Hepatocyte (in vitro differentiated cells): ENCODE measurements around the gene APBA3. TPM values are rescaled to one million over a fixed set of nuclear protein-coding genes. Genes with fewer than 3 reads are reported as not detected.

Source experiments
- DNase-seq: peaks from one replicate; pipeline ENCODE4 v3.0.0-alpha.2; 2016; ENCODE audit warnings: low spot score
- H2AFZ ChIP-seq: fragments of 200-600 bp; sonication (generic); 2 replicates; pipeline ENCODE4 v1.6.0; 2016; ENCODE audit warnings: antibody characterized with exemption, mild to moderate bottlenecking
- H3K27ac ChIP-seq: fragments of 200-600 bp; sonication (generic); 2 replicates; pipeline ENCODE4 v1.5.1; 2016; ENCODE audit warnings: mild to moderate bottlenecking
- H3K27me3 ChIP-seq: fragments of 200-600 bp; sonication (generic); 2 replicates; pipeline ENCODE4 v1.6.1; 2016
- H3K36me3 ChIP-seq: fragments of 200-600 bp; sonication (generic); replicated peaks from 2 replicates; pipeline ENCODE4 v1.5.1; 2016; ENCODE audit warnings: low read depth; ENCODE audit not compliant: insufficient read depth
- H3K4me1 ChIP-seq: fragments of 200-600 bp; sonication (generic); 2 replicates; pipeline ENCODE4 v1.5.1; 2016; ENCODE audit warnings: mild to moderate bottlenecking, moderate library complexity; ENCODE audit not compliant: insufficient read depth
- H3K4me2 ChIP-seq: fragments of 200-600 bp; sonication (generic); 2 replicates; pipeline ENCODE4 v1.6.0; 2016
- H3K4me3 ChIP-seq: fragments of 200-600 bp; sonication (generic); 2 replicates; pipeline ENCODE4 v1.5.1; 2016; ENCODE audit warnings: mild to moderate bottlenecking
- H3K79me2 ChIP-seq: fragments of 200-600 bp; sonication (generic); 2 replicates; pipeline ENCODE4 v1.6.0; 2017; ENCODE audit warnings: mild to moderate bottlenecking
- H3K9me2 ChIP-seq: fragments of 200-600 bp; sonication (generic); replicated peaks from 2 replicates; pipeline ENCODE4 v1.6.0; 2017; ENCODE audit warnings: mild to moderate bottlenecking; ENCODE audit not compliant: insufficient read depth
- H3K9me3 ChIP-seq: fragments of 200-600 bp; sonication (generic); 2 replicates; pipeline ENCODE4 v1.5.1; 2016; ENCODE audit warnings: low read depth, mild to moderate bottlenecking
- H4K20me1 ChIP-seq: fragments of 200-600 bp; sonication (generic); 2 replicates; pipeline ENCODE4 v1.6.0; 2016; ENCODE audit warnings: mild to moderate bottlenecking; ENCODE audit not compliant: insufficient read depth, poor library complexity, severe bottlenecking
- EZH2 ChIP-seq: fragments of 200-600 bp; sonication (generic); IDR thresholded peaks from 2 replicates; pipeline ENCODE4 v1.6.1; 2016; ENCODE audit warnings: antibody characterized with exemption, mild to moderate bottlenecking, borderline replicate concordance
- EZH2phosphoT487 ChIP-seq: fragments of 200-600 bp; sonication (generic); IDR thresholded peaks from one replicate; pipeline ENCODE4 v1.6.1; 2018; ENCODE audit warnings: antibody characterized with exemption, mild to moderate bottlenecking, low read depth, moderate library complexity; ENCODE audit not compliant: unreplicated experiment, severe bottlenecking
- WGBS: methylation state at CpG from one replicate; pipeline ENCODE4 v1.1.6; 2016; ENCODE audit warnings: low lambda C conversion rate; ENCODE audit errors: missing lambda C conversion rate; 5-methylcytosine and 5-hydroxymethylcytosine counted together
- polyA plus RNA-seq: library from polyadenylated mRNA; unstranded; fragments of >200 nt; fragmentation: Nextera tagmentation; extraction: Ambion mirVana; gene quantifications from 2 replicates; pipeline ENCODE4 v1.2.1, GENCODE V29; 2016
- total RNA-seq: library from RNA; depleted of rRNA; stranded (reverse); fragments of >200 nt; gene quantifications from 2 replicates; pipeline ENCODE4 v1.2.3, GENCODE V29; 2014
- TF ChIP-seq, protein P1 (sequence below): fragments of 200-600 bp; sonication (generic); IDR thresholded peaks from 2 replicates; pipeline ENCODE4 v1.5.1; 2016; ENCODE audit warnings: antibody characterized with exemption, mild to moderate bottlenecking; ENCODE audit not compliant: poor library complexity

Gene APBA3
- total and polyA plus RNA-seq, 2 experiments from 2014 or later, result 20.7 to 25.5 TPM

DNA sequence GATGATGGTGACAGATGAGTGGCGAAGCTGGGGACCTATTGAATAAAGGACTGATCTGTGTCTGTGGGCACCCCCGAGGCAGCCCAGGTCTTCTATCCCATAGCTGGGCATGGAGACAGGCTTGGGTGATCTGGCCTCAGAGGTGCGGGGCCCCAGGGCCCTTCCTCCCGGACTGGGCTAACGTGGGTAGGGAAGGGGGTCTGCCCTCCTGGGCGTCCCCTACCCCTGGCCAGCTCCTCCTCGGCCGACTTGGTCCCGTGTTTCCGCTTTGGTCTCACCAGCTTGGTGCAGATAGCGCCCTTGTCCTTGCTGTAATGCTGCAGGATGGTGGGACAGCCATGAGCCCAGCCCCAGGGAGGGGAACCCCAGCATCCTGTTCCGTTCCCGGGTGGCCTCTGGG lies 21.4 kb upstream of the APBA3 start:
- Histone ChIP-seq H3K79me2 (no peaks in the 10 kb centered on the region), H3K4me2 (no peak overlapping the region), H3K4me3 (no peak overlapping the region), H3K9me3 (peaks cover 2% of the 10 kb centered on the region), H3K4me1 (no peaks in the 10 kb centered on the region), H3K36me3 (no peaks in the 10 kb centered on the region), H3K27ac (no peak overlapping the region), H2AFZ (no peak overlapping the region), H4K20me1 (no peaks in the 10 kb centered on the region), H3K9me2 (no peaks in the 10 kb centered on the region), H3K27me3 (peaks cover 30% of the 10 kb centered on the region)
- no peak for DNase-seq
- 85% methylated on average over 11 of the region's 13 CpGs for WGBS
- TF ChIP-seq EZH2phosphoT487 (no peak), EZH2 (no peak)
- TF ChIP-seq, protein P1, sequence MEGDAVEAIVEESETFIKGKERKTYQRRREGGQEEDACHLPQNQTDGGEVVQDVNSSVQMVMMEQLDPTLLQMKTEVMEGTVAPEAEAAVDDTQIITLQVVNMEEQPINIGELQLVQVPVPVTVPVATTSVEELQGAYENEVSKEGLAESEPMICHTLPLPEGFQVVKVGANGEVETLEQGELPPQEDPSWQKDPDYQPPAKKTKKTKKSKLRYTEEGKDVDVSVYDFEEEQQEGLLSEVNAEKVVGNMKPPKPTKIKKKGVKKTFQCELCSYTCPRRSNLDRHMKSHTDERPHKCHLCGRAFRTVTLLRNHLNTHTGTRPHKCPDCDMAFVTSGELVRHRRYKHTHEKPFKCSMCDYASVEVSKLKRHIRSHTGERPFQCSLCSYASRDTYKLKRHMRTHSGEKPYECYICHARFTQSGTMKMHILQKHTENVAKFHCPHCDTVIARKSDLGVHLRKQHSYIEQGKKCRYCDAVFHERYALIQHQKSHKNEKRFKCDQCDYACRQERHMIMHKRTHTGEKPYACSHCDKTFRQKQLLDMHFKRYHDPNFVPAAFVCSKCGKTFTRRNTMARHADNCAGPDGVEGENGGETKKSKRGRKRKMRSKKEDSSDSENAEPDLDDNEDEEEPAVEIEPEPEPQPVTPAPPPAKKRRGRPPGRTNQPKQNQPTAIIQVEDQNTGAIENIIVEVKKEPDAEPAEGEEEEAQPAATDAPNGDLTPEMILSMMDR, result no peak

DNA sequence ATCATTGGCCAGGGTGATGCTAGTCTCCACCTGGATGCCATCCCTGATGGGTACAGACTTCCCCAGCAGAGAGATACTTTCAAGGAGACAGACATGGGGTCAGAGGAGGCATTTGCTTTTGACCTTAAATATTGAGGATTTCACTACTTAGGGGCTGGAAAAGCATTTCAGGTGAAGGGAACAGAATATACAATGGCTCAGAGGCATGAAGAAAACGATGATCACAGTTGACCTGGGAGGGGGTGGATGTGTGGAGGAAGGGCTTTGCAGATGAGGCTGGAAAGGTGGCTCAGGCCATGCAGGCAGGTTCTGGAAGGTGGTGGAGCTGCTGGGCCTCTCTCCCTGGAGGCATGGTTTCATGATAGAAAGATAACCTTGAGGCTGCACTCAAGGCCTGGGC lies 20.8 kb upstream of the APBA3 start:
- H3K79me2 ChIP-seq, result no peaks in the 10 kb centered on the region
- 100% methylated on average over 1 of the region's 1 CpG for WGBS
- H4K20me1 ChIP-seq, result no peaks in the 10 kb centered on the region
- H2AFZ ChIP-seq, result no peak overlapping the region
- no peaks in the 10 kb centered on the region for H3K36me3 ChIP-seq
- H3K9me2 ChIP-seq, result no peaks in the 10 kb centered on the region
- no peak overlapping the region for H3K27ac ChIP-seq
- peaks cover 30% of the 10 kb centered on the region for H3K27me3 ChIP-seq
- no peak overlapping the region for H3K4me2 ChIP-seq
- no peak for DNase-seq
- H3K4me3 ChIP-seq, result no peak overlapping the region
- no peaks in the 10 kb centered on the region for H3K4me1 ChIP-seq
- peaks cover 2% of the 10 kb centered on the region for H3K9me3 ChIP-seq
- no peak for TF ChIP-seq EZH2
- TF ChIP-seq, protein P1, result no peak

DNA sequence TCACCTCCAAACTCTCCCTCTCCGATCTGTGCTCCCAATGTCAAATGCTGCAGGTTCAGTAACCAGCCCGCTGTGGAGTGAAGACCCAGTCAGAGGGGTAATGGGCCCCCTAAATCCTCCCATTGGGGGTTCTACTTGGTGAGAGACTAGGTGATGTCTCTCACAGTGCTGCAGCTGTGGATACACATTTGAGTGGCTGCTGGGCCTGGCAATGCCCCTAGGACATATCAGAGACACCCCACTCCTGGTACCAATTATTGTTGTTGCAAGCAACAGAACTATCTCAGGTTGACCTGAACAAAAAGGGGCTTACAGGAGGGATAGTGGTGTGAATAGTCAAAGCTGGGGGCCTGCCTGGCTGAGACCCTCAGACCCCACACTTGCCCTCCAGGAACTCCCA lies 20.1 kb upstream of the APBA3 start:
- Histone ChIP-seq H2AFZ (no peak overlapping the region), H3K4me2 (no peak overlapping the region), H3K36me3 (no peaks in the 10 kb centered on the region), H3K27ac (no peak overlapping the region), H3K27me3 (peaks cover 24% of the 10 kb centered on the region), H4K20me1 (no peaks in the 10 kb centered on the region), H3K4me1 (no peaks in the 10 kb centered on the region), H3K9me3 (peaks cover 2% of the 10 kb centered on the region), H3K4me3 (no peak overlapping the region), H3K79me2 (no peaks in the 10 kb centered on the region), H3K9me2 (no peaks in the 10 kb centered on the region)
- TF ChIP-seq EZH2 (no peak), EZH2phosphoT487 (no peak)
- TF ChIP-seq, protein P1, result no peak
- 98% methylated on average over 2 of the region's 2 CpGs for WGBS
- DNase-seq, result no peak

- H2AFZ ChIP-seq, result no peak overlapping the region
These were observed 19.4 kb upstream of the APBA3 start for GRCh38 chr19:3780786-3781304.

More at GRCh38 chr19:3780786-3781304, 19.4 kb upstream of the APBA3 start:
- H3K4me1 ChIP-seq, result no peaks in the 10 kb centered on the region
- H4K20me1 ChIP-seq, result no peaks in the 10 kb centered on the region
- no peaks in the 10 kb centered on the region for H3K36me3 ChIP-seq
- no peak overlapping the region for H3K4me2 ChIP-seq
- no peak overlapping the region for H3K4me3 ChIP-seq
- no peak for DNase-seq
- H3K79me2 ChIP-seq, result no peaks in the 10 kb centered on the region
- H3K27me3 ChIP-seq, result peaks cover 20% of the 10 kb centered on the region
- no peak for TF ChIP-seq EZH2
- no peak for TF ChIP-seq EZH2phosphoT487
- TF ChIP-seq, protein P1, result no peak
- no peak overlapping the region for H3K27ac ChIP-seq
- WGBS, result 96% methylated on average over 9 of the region's 9 CpGs
- H3K9me3 ChIP-seq, result peaks cover 2% of the 10 kb centered on the region
- H3K9me2 ChIP-seq, result no peaks in the 10 kb centered on the region
